ENCODE data around the gene EBF4.

GRCh38 chr20:2663364-2663886 is 29.2 kb upstream of the EBF4 start:
- TF ChIP-seq, protein P1, sequence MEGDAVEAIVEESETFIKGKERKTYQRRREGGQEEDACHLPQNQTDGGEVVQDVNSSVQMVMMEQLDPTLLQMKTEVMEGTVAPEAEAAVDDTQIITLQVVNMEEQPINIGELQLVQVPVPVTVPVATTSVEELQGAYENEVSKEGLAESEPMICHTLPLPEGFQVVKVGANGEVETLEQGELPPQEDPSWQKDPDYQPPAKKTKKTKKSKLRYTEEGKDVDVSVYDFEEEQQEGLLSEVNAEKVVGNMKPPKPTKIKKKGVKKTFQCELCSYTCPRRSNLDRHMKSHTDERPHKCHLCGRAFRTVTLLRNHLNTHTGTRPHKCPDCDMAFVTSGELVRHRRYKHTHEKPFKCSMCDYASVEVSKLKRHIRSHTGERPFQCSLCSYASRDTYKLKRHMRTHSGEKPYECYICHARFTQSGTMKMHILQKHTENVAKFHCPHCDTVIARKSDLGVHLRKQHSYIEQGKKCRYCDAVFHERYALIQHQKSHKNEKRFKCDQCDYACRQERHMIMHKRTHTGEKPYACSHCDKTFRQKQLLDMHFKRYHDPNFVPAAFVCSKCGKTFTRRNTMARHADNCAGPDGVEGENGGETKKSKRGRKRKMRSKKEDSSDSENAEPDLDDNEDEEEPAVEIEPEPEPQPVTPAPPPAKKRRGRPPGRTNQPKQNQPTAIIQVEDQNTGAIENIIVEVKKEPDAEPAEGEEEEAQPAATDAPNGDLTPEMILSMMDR (IDR thresholded peaks at IDR 0.05 in 4 of 5, conservative IDR thresholded peaks at IDR 0.05 in 1 of 5) = no peak
- TF ChIP-seq POLR2A (IDR thresholded peaks at IDR 0.05) = no peak
